Smooth muscle cell (in vitro differentiated cells): ENCODE measurements around the gene CBLIF. TPM values are rescaled to one million over a fixed set of nuclear protein-coding genes. Genes with fewer than 3 reads are reported as not detected.
"Not testable (repeated sequence)": the region's sequence is repeated elsewhere in the genome, so short reads cannot be mapped to it uniquely, and the experiment has no call there.

Experiments used
- DNase-seq: peaks from one replicate; lab custom pipeline; 2025; ENCODE audit not compliant: unreplicated experiment; lab: John Stamatoyannopoulos, UW
- H2AFZ ChIP-seq: fragments of 200-600 bp; sonication (generic); 2 replicates; pipeline ENCODE4 v1.6.0; 2016; ENCODE audit warnings: antibody characterized with exemption, low read depth, mild to moderate bottlenecking
- H3F3A ChIP-seq: fragments of 200-600 bp; sonication (generic); 2 replicates; pipeline ENCODE4 v1.6.0; 2017; ENCODE audit warnings: antibody characterized with exemption, low read depth
- H3K27ac ChIP-seq: fragments of 200-600 bp; sonication (generic); 2 replicates; pipeline ENCODE4 v1.5.1; 2016; ENCODE audit warnings: low read depth, mild to moderate bottlenecking
- H3K27me3 ChIP-seq: fragments of 200-600 bp; sonication (generic); 2 replicates; pipeline ENCODE4 v1.6.1; 2016; ENCODE audit warnings: low read depth, mild to moderate bottlenecking
- H3K36me3 ChIP-seq: fragments of 200-600 bp; sonication (generic); 2 replicates; pipeline ENCODE4 v1.5.1; 2016; ENCODE audit warnings: low read depth
- H3K4me1 ChIP-seq: fragments of 200-600 bp; sonication (generic); 2 replicates; pipeline ENCODE4 v1.5.1; 2016; ENCODE audit warnings: low read depth
- H3K4me2 ChIP-seq: fragments of 200-600 bp; sonication (generic); 2 replicates; pipeline ENCODE4 v1.6.0; 2016; ENCODE audit warnings: mild to moderate bottlenecking
- H3K4me3 ChIP-seq: fragments of 200-600 bp; sonication (generic); 2 replicates; pipeline ENCODE4 v1.5.1; 2016; ENCODE audit warnings: mild to moderate bottlenecking
- H3K79me2 ChIP-seq: fragments of 200-600 bp; sonication (generic); 2 replicates; pipeline ENCODE4 v1.6.0; 2016; ENCODE audit warnings: low read depth, mild to moderate bottlenecking
- H3K9ac ChIP-seq: fragments of 200-600 bp; sonication (generic); 2 replicates; pipeline ENCODE4 v1.6.0; 2016; ENCODE audit warnings: low read depth
- H3K9me3 ChIP-seq: fragments of 200-600 bp; sonication (generic); replicated peaks from 2 replicates; pipeline ENCODE4 v1.5.1; 2016; ENCODE audit warnings: low read depth
- H4K20me1 ChIP-seq: fragments of 200-600 bp; sonication (generic); 2 replicates; pipeline ENCODE4 v1.6.0; 2016; ENCODE audit warnings: low read depth
- WGBS: methylation state at CpG from one replicate; pipeline ENCODE4 v1.1.7; 2016; ENCODE audit warnings: low lambda C conversion rate; 5-methylcytosine and 5-hydroxymethylcytosine counted together
- polyA plus RNA-seq: library from polyadenylated mRNA; unstranded; fragments of >200 nt; fragmentation: Nextera tagmentation; extraction: Ambion mirVana; gene quantifications from 2 replicates; pipeline ENCODE4 v1.2.1, GENCODE V29; 2016
- total RNA-seq: library from RNA; depleted of rRNA; stranded (reverse); fragments of >200 nt; gene quantifications from 2 replicates; pipeline ENCODE4 v1.2.3, GENCODE V29; 2014
- TF ChIP-seq, protein P1 (sequence below): fragments of 200-600 bp; sonication (generic); IDR thresholded peaks from 2 replicates; pipeline ENCODE4 v1.5.1; 2017; ENCODE audit warnings: borderline replicate concordance, mild to moderate bottlenecking, antibody characterized with exemption; ENCODE audit not compliant: insufficient read depth, poor library complexity, severe bottlenecking

Gene CBLIF
- total and polyA plus RNA-seq, 2 experiments from 2014 or later, result not detected

GRCh38 chr11:59829358-59829757, 15.9 kb downstream of the CBLIF start:
- Histone ChIP-seq H3K4me1 (no peaks in the 10 kb centered on the region), H3K27ac (no peak overlapping the region), H2AFZ (no peak overlapping the region), H3K27me3 (no peaks in the 10 kb centered on the region), H3K4me2 (no peak overlapping the region), H3F3A (no peaks in the 10 kb centered on the region), H3K9me3 (no peaks in the 10 kb centered on the region), H3K4me3 (no peak overlapping the region), H3K36me3 (no peaks in the 10 kb centered on the region), H3K9ac (no peak overlapping the region), H3K79me2 (no peaks in the 10 kb centered on the region), H4K20me1 (no peaks in the 10 kb centered on the region)
- TF ChIP-seq, protein P1, sequence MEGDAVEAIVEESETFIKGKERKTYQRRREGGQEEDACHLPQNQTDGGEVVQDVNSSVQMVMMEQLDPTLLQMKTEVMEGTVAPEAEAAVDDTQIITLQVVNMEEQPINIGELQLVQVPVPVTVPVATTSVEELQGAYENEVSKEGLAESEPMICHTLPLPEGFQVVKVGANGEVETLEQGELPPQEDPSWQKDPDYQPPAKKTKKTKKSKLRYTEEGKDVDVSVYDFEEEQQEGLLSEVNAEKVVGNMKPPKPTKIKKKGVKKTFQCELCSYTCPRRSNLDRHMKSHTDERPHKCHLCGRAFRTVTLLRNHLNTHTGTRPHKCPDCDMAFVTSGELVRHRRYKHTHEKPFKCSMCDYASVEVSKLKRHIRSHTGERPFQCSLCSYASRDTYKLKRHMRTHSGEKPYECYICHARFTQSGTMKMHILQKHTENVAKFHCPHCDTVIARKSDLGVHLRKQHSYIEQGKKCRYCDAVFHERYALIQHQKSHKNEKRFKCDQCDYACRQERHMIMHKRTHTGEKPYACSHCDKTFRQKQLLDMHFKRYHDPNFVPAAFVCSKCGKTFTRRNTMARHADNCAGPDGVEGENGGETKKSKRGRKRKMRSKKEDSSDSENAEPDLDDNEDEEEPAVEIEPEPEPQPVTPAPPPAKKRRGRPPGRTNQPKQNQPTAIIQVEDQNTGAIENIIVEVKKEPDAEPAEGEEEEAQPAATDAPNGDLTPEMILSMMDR, result no peak
- 84% methylated on average over 3 of the region's 3 CpGs for WGBS
- DNase-seq, result no peak

DNA sequence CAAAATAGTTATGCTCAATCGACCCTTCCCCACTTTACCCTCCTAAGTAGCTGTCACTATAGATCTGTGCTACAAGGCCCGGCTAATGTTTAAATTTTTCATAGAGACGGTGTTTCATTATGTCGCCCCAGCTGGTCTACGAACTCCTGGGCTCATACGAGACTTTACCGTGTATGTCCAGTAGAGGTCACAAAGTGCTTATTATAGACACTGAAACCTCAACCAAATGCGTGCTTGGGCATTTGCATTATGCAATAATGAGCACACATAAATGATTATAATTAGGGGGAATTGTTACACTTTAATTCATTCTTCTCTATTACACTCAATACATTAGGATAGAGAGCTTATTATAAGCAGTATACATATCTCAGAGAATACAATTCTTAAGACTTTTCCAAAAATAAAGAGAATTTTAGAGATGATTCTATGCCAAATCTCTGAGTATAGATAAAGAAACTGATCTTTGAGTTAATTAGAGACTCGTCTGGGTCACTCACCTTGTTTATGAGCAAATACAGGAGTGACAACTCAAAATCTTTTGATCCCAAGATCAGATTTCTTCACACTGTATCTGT, 22.2 kb downstream of the CBLIF start:
- Histone ChIP-seq H3K4me2 (no peak overlapping the region), H2AFZ (no peak overlapping the region), H3K27ac (no peak overlapping the region), H3F3A (no peaks in the 10 kb centered on the region), H3K9ac (no peak overlapping the region), H3K9me3 (no peaks in the 10 kb centered on the region), H3K36me3 (no peaks in the 10 kb centered on the region), H4K20me1 (no peaks in the 10 kb centered on the region), H3K4me1 (no peaks in the 10 kb centered on the region), H3K27me3 (no peaks in the 10 kb centered on the region), H3K79me2 (no peaks in the 10 kb centered on the region), H3K4me3 (no peak overlapping the region)
- no peak for DNase-seq
- TF ChIP-seq, protein P1, result peak; percentile 46
- WGBS, result 32% methylated on average over 9 of the region's 9 CpGs

DNA sequence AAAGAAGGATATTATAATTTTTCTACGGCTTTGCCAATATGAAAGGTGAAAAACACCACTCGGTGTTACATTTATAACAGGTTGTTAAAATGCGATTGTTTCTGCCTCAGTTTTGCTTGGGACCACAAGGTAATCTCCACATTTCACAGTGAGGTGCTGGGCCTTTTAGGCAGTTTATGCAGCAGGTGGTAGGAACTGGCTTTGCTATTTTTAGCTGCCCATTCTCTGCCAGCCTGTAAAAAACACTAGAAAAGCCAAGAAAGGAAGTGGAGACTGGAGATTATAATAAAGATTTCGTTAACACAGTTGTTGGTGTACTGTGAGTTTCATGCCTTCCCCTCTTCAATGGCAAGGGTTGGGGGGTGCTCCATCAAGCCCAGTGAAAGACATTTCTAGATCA, 26.7 kb downstream of the CBLIF start:
- no peaks in the 10 kb centered on the region for H3K36me3 ChIP-seq
- TF ChIP-seq, protein P1, result no peak
- no peak overlapping the region for H3K4me3 ChIP-seq
- DNase-seq, result no peak
- no peaks in the 10 kb centered on the region for H3K27me3 ChIP-seq
- no peak overlapping the region for H3K9ac ChIP-seq
- H3K9me3 ChIP-seq, result no peaks in the 10 kb centered on the region
- no peak overlapping the region for H3K27ac ChIP-seq
- no peaks in the 10 kb centered on the region for H3K4me1 ChIP-seq
- no peaks in the 10 kb centered on the region for H3F3A ChIP-seq
- whole genome bisulfite sequencing, result 92% methylated on average over 4 of the region's 4 CpGs
- no peak overlapping the region for H3K4me2 ChIP-seq
- no peaks in the 10 kb centered on the region for H3K79me2 ChIP-seq
- H2AFZ ChIP-seq, result no peak overlapping the region
- H4K20me1 ChIP-seq, result no peaks in the 10 kb centered on the region

GRCh38 chr11:59816434-59816833, 28.9 kb downstream of the CBLIF start:
- H3K27ac ChIP-seq, H3K4me2 ChIP-seq, H3K9ac ChIP-seq, DNase-seq, H3K4me1 ChIP-seq, H3K27me3 ChIP-seq, H3K36me3 ChIP-seq, H3K9me3 ChIP-seq, H4K20me1 ChIP-seq, H3K4me3 ChIP-seq, H3K79me2 ChIP-seq, H3F3A ChIP-seq, H2AFZ ChIP-seq: not testable (repeated sequence)
- WGBS, result 87% methylated on average over 1 of the region's 1 CpG
